Colonic mucosa (tissue), 4 donors: ENCODE data around the gene LRRC14B. TPM values are rescaled to one million over a fixed set of nuclear protein-coding genes. Genes with fewer than 3 reads are reported as not detected.
"Not testable (repeated sequence)": the region's sequence is repeated elsewhere in the genome, so short reads cannot be mapped to it uniquely, and the experiment has no call there.

Experiments
- DNase-seq: peaks from one replicate; pipeline ENCODE4 v3.0.0-alpha.2; 2020
- H3K27ac ChIP-seq: fragments of 200-600 bp; one replicate; pipeline ENCODE4 v1.8.0; 2021
- H3K27me3 ChIP-seq: fragments of 200-600 bp; one replicate; pipeline ENCODE4 v1.8.0; 2021
- H3K36me3 ChIP-seq: fragments of 200-600 bp; one replicate; pipeline ENCODE4 v1.8.0; 2021
- H3K4me1 ChIP-seq: fragments of 200-600 bp; one replicate; pipeline ENCODE4 v1.8.0; 2021; ENCODE audit warnings: mild to moderate bottlenecking
- H3K4me3 ChIP-seq: fragments of 200-600 bp; one replicate; pipeline ENCODE4 v1.8.0; 2021
- H3K9ac ChIP-seq, 2 donors: one replicate each; pipeline ENCODE4 v1.7.0; 2013; ENCODE audit warnings: control low read depth in 2 of 2, low read depth in 2 of 2, low read length in 2 of 2
- H3K9me3 ChIP-seq: fragments of 200-600 bp; one replicate; pipeline ENCODE4 v1.8.0; 2021
- intact Hi-C: fragments of 100-400 bp; cut with DNase I; formaldehyde crosslinking; loops from one replicate; pipeline ENCODE4 v1.14.1; 2022
- total RNA-seq, 2 donors: library from RNA; stranded (reverse); fragmentation: NEBNext Ultra II Directional in 1 of 2; extraction: Animal tissue kit (Norgen Biotek cat#: 25700) in 1 of 2; gene quantifications; one replicate each; pipeline ENCODE4 v1.2.1, GENCODE V29; 2021
- TF ChIP-seq, protein P1 (sequence below): fragments of 200-600 bp; IDR thresholded peaks from one replicate; pipeline ENCODE4 v1.8.0; 2022; ENCODE audit warnings: antibody characterized with exemption, mild to moderate bottlenecking
- donor health status: healthy.
- donor health status: DM: no; HTN: no; CAD: no.
- donor health status: DM: no; HTN: no; CAD: no.

Gene LRRC14B
- total RNA-seq, 2 donors from 2014 or later, result not detected

GRCh38 chr5:218457-219291 lies 27.4 kb downstream of the LRRC14B start:
- no peaks in the 10 kb centered on the region for H3K4me1 ChIP-seq
- H3K36me3 ChIP-seq, result no peaks in the 10 kb centered on the region
- intact Hi-C loops, result no loop called here
- peak overlapping the region; percentile 89 to 98 for H3K9ac ChIP-seq
- H3K4me3 ChIP-seq, result peak overlapping the region; percentile 94
- H3K27ac ChIP-seq, result peak overlapping the region; percentile 87
- TF ChIP-seq, protein P1, sequence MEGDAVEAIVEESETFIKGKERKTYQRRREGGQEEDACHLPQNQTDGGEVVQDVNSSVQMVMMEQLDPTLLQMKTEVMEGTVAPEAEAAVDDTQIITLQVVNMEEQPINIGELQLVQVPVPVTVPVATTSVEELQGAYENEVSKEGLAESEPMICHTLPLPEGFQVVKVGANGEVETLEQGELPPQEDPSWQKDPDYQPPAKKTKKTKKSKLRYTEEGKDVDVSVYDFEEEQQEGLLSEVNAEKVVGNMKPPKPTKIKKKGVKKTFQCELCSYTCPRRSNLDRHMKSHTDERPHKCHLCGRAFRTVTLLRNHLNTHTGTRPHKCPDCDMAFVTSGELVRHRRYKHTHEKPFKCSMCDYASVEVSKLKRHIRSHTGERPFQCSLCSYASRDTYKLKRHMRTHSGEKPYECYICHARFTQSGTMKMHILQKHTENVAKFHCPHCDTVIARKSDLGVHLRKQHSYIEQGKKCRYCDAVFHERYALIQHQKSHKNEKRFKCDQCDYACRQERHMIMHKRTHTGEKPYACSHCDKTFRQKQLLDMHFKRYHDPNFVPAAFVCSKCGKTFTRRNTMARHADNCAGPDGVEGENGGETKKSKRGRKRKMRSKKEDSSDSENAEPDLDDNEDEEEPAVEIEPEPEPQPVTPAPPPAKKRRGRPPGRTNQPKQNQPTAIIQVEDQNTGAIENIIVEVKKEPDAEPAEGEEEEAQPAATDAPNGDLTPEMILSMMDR, result no peak
- no peaks in the 10 kb centered on the region for H3K9me3 ChIP-seq
- peak; percentile 50 for DNase-seq
- H3K27me3 ChIP-seq, result no peaks in the 10 kb centered on the region

DNA sequence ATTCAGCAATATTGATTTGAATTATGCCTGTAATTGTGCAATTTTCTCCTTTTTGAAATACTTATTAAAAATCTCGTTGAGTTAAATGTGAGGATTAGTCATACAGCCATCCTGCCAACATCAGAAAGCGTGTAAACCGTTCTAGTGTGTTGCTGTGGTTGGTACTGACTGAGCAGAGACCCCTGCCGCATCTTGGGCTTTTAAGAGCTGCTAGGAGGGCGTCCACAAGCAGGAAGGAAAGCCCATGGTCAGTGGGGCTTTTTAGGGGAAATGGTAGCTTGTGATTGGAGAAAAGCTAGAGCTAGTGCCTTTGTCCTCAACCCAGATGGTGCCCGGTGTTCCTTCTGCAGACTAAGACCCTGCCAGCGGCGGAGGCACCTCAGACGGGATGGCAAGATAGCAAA lies 28.2 kb downstream of the LRRC14B start:
- TF ChIP-seq, protein P1, result no peak
- H3K36me3 ChIP-seq, result peaks cover 3% of the 10 kb centered on the region
- no peaks in the 10 kb centered on the region for H3K27me3 ChIP-seq
- peak overlapping the region; percentile 87 for H3K27ac ChIP-seq
- no peaks in the 10 kb centered on the region for H3K9me3 ChIP-seq
- intact Hi-C loops, result no loop called here
- H3K4me3 ChIP-seq, result peak overlapping the region; percentile 94
- peak; percentile 29 for DNase-seq
- H3K4me1 ChIP-seq, result no peaks in the 10 kb centered on the region
- peak overlapping the region; percentile 83 to 89 for H3K9ac ChIP-seq

GRCh38 chr5:219991-220390 lies 28.7 kb downstream of the LRRC14B start:
- H3K36me3 ChIP-seq, result peaks cover 8% of the 10 kb centered on the region
- DNase-seq, result no peak
- no peaks in the 10 kb centered on the region for H3K9me3 ChIP-seq
- H3K9ac ChIP-seq, result peak overlapping the region; percentile 83 to 89
- no peaks in the 10 kb centered on the region for H3K27me3 ChIP-seq
- intact Hi-C loops, result no loop called here
- H3K27ac ChIP-seq, result peak overlapping the region; percentile 87
- peak overlapping the region; percentile 94 for H3K4me3 ChIP-seq
- TF ChIP-seq, protein P1, result no peak
- H3K4me1 ChIP-seq, result no peaks in the 10 kb centered on the region

GRCh38 chr5:222951-223715 lies 31.8 kb downstream of the LRRC14B start:
- H3K9me3 ChIP-seq, DNase-seq, intact Hi-C loops, H3K9ac ChIP-seq, H3K27me3 ChIP-seq, H3K4me1 ChIP-seq, H3K27ac ChIP-seq, H3K4me3 ChIP-seq: not testable (repeated sequence)
- peaks cover 16% of the 10 kb centered on the region for H3K36me3 ChIP-seq

DNA sequence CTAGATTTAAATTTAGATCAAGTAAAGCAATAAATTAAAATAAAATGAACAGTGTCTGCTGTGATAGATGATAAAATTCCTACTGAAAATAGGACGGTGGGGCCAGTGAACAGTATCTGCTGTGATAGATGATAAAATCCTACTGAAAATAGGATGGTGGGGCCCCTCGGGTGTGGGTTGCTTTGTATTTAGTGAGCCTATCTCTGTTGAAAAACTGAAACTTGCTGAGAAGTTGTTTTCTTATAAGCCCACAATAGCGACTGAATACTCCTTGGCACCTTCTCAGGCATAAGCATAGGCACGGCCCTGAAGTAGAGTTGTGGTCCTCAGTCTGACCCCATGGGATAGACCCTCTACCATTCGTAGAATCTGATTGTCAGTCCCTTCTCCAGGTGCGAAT lies 32.5 kb downstream of the LRRC14B start:
- Histone ChIP-seq H3K27me3 (no peaks in the 10 kb centered on the region), H3K9ac (no peak overlapping the region), H3K36me3 (peaks cover 16% of the 10 kb centered on the region), H3K27ac (no peak overlapping the region), H3K4me3 (no peak overlapping the region), H3K9me3 (no peaks in the 10 kb centered on the region), H3K4me1 (no peaks in the 10 kb centered on the region)
- no peak for DNase-seq
- TF ChIP-seq, protein P1, result no peak
- intact Hi-C loops, result no loop called here
